PC-9 (cell line): ENCODE data around the gene SCP2.

Experiments used
- CTCF ChIP-seq: fragments of 200-600 bp; sonication (generic); conservative IDR thresholded peaks from 2 replicates; pipeline ENCODE4 v1.6.1; 2017; ENCODE audit warnings: mixed run types, antibody characterized with exemption, mild to moderate bottlenecking, moderate library complexity
- EZH2 ChIP-seq: fragments of 200-600 bp; sonication (generic); IDR thresholded peaks from 2 replicates; pipeline ENCODE4 v1.8.0; 2017; ENCODE audit warnings: antibody characterized with exemption, low read depth

GRCh38 chr1:52913014-52913413 lies 14.1 kb upstream of the SCP2 start:
- TF ChIP-seq EZH2 = no peak
- TF ChIP-seq CTCF = no peak
